GM19463 (cell line): ENCODE measurements around the gene CACNA1H.
"Not testable (repeated sequence)": the region's sequence is repeated elsewhere in the genome, so short reads cannot be mapped to it uniquely, and the experiment has no call there.

Source experiments
- ATAC-seq: cut with Tn5 transposase; IDR thresholded peaks from one replicate; pipeline ENCODE4 v1.9.1; 2021; ENCODE audit warnings: mild to moderate bottlenecking, moderate library complexity; ENCODE audit not compliant: unreplicated experiment

The CACNA1H gene

GRCh38 chr16:1221628-1222552 lies 69.0 kb downstream of the CACNA1H start:
- no peak for ATAC-seq

DNA sequence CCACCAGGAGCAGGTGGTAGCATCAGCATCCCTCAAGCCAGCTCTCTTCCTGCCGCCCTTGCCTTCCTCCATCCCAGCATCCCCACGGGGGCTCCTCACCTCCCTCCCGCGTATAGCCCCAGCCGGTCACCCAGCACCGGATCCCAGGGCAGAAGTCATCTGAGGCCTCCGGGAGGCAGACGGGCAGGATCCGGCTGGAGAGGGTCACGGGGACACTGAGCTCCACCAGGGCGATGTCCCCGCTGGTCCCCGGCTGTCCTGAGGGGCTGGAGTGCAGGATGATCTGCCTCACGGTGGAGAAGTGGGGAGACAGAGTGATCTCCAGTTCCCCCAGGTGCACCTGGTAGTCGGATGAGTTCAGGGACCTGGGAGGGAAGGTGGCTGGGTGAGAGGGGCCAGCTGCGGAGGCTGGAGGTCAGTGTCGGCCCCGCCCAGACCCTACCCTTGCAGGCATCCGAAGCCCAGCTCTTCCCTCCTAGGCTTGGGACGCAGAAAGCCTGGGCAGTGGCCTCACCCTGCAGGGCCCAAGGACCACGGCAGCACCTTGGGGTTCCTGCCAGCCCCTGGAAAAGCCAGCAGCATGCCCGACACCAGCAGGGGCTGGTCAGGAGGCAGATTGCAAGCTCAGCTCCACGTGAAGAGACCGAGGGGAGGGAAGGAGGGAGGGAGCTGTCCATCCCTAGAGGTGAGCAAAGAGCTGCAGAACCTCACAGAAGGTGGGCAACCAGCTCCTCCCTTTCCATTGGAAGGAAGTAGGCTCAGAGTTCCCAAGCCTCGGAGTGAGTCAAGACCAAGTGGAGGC lies 69.8 kb downstream of the CACNA1H start:
- ATAC-seq = no peak

- ATAC-seq = no peak
Measured at GRCh38 chr16:1223355-1224214, 70.7 kb downstream of the CACNA1H start.

DNA sequence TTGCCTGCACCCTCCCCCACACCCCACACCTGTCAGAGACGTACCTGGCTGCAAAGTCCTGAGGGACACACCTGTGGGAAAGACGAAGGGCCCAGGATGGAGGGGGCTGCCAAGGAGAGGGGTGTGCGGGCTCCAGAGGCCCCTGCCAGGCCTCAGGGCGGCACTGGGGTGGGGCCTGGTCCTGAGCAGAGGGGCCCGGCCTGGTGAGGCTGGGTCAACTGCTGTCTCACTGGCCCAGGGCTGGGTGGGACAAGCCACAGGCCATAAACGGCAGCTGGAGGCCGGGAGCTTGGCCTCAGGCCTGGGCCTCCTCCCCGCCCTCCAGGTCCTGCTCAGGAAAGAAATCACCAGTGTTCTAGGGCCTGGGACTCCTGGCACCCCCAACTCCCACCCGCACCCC lies 71.7 kb downstream of the CACNA1H start:
- no peak for ATAC-seq

- no peak for ATAC-seq
Measured at GRCh38 chr16:1225051-1225451, 72.1 kb downstream of the CACNA1H start, which contains the start of gene TPSG1. TPSG1 (minus strand) TSS chr16:1225268; CDS start chr16:1225252, 16 bp downstream.

DNA sequence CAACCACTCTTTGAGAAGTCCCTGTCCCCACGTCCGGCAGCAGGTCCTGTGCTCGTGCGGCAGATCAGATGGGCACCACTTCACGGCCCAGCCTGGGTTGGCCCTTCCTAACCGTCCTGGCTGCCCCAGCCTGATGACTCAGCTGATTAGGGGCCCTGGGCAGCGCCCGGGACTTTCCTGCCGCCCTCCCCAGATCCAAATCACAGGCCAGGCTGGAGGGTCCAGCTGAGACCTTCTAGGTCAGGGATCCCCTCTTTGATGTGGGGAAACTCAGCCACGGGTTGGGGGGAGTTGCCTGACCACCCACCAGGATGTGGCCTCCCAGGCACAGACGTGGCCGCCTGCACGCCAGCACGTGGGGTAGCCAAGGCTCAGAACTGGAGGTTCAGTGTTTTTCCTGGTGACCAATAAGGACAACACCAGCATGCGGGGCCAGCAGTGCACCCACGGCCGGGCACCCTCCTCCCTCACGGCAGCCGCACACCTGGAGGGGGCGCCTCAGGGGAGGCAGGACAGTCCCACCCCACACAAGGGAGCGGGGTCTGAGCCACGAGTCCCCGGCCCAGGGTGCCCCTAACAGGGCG lies 72.9 kb downstream of the CACNA1H start:
- ATAC-seq = not testable (repeated sequence)

DNA sequence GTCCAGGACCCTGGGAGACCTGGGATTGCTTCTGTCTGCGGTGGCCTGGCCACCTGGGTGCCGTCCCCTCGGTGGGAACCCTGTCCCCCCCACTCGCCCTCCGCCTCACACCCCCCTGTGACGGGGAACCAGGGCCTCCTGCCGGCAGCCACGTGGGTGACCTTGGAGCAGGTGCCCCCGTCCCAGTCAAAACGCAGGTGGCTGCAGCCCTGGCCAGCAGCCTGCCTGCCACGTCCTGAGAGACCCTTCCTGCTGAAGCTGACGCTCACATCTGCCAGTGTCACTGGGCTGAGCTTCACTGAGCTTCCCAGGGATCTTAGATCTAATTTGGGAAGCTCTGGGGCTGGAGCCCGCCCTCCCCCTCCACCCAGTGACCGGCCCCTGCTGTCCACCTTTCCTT lies 73.8 kb downstream of the CACNA1H start:
- ATAC-seq = not testable (repeated sequence)

DNA sequence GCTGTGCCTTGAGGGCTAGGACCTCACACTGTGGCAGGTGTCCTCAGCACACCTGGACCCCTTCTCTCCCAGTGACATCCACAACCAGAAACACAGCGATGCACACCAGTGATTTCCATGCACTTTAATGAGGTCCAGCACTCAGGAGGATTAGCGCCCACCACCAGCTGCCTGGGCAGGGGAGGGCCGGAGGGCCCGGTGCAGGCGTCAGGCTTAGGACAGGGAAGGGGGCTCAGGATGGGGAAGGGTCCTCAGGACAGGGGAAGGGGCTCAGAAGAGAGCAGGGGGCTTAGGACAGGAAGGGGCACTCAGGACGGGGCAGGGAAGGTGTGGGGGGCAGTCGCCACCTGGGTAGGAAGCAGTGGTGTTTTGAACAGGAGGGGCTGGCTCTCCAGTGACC lies 75.3 kb downstream of the CACNA1H start:
- not testable (repeated sequence) for ATAC-seq

DNA sequence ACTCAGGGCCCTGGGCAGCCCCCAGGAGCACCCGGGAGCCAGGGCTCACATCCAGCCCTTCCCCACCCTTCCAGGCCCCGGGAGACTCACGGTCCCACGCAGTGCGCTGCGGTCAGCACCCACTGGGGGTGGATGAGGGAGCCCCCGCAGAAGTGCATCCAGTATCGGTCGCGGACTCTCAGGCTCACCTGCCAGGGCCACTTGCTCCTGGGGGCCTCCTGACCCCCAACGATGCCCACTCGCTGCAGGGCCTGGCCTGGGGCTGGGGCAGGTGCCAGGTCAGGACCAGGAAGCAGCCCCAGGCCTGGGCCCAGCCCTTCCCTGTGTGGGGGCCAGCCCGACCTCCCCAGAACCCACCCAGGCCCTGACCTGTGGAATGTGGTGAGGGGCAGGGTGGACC lies 76.6 kb downstream of the CACNA1H start:
- not testable (repeated sequence) for ATAC-seq

- ATAC-seq = not testable (repeated sequence)
Measured at GRCh38 chr16:1230084-1230470, 77.2 kb downstream of the CACNA1H start, which contains the start of gene TPSB2. TPSB2 (minus strand) TSS chr16:1230184; CDS start chr16:1229951, 233 bp downstream.

GRCh38 chr16:1230471-1231212 lies 77.7 kb downstream of the CACNA1H start:
- ATAC-seq = not testable (repeated sequence)

GRCh38 chr16:1231301-1231700 lies 78.4 kb downstream of the CACNA1H start:
- ATAC-seq = not testable (repeated sequence)

DNA sequence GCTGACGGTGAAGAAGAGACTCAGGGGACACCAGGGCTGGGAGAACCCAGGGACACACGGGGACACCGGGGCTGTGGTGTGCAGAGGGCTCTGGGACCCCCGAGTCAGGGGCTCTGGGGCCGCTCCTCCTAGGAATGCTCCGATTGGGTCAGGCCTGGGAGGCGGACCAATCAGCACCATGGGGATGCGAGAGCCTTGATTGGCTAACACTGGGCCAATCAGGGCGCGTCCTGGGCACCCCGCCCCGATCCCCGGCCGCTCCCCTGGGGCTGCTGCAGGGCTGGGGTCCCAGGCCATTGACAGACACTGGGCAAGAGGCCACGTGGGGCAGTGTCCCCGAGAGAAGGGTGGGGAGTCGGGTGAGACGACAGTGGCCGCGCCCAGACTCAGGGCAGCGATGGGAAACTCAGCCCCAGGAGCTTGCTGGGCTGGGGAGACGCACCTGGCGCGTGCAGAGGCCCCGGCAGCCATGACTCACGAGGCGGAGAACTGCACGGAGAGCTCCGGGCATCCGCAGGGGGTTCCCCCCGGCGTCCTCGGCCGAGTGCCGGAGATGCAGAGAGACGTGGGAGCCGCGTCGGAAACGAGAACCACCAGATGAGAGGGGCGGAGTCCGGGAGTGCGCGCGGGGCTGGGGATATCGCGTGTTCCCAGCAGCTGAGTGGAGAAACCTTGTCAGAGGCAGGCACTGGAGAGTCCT lies 79.3 kb downstream of the CACNA1H start:
- not testable (repeated sequence) for ATAC-seq

DNA sequence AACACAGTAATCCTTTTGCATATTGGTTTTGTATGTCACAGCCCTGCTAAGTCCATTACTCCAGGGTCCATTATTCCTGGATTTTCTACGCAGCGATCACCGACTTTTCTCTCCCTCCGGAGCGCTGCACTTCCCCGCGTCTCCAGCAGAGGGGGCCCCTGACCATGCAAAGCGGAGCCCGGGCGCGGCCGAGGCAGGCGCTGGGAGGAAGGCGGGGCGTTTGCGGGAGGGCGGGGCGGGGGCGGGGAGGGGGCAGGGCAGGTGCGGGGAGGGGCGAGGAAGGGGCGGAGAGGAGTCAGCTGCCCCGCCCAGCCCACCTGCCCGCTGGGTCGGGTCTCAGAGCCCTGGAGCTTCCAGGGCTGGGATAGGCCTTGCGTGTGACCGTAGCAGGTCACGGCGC lies 83.8 kb downstream of the CACNA1H start:
- ATAC-seq = not testable (repeated sequence)

- no peak for ATAC-seq
Measured at GRCh38 chr16:1237990-1238389, 85.1 kb downstream of the CACNA1H start.

- not testable (repeated sequence) for ATAC-seq
Measured at GRCh38 chr16:1238909-1239308, 86.0 kb downstream of the CACNA1H start.

GRCh38 chr16:1239575-1239974 lies 86.7 kb downstream of the CACNA1H start:
- ATAC-seq = not testable (repeated sequence)

- not testable (repeated sequence) for ATAC-seq
Measured at GRCh38 chr16:1240436-1240835, 87.5 kb downstream of the CACNA1H start, which contains the start of gene TPSAB1. TPSAB1 (plus strand) TSS chr16:1240705; CDS start chr16:1240939, 234 bp downstream.

DNA sequence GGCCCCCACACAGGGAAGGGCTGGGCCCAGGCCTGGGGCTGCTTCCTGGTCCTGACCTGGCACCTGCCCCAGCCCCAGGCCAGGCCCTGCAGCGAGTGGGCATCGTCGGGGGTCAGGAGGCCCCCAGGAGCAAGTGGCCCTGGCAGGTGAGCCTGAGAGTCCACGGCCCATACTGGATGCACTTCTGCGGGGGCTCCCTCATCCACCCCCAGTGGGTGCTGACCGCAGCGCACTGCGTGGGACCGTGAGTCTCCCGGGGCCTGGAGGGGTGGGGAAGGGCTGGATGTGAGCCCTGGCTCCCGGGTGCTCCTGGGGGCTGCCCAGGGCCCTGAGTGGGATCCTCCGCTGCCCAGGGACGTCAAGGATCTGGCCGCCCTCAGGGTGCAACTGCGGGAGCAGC lies 88.2 kb downstream of the CACNA1H start:
- ATAC-seq = not testable (repeated sequence)
